Measurements from ENCODE around the gene PRAMEF8.
"Not testable (repeated sequence)": the region's sequence is repeated elsewhere in the genome, so short reads cannot be mapped to it uniquely, and the experiment has no call there.

- not testable (repeated sequence) for TF ChIP-seq POLR2AphosphoS5 (IDR thresholded peaks at IDR 0.05; ENCODE audit: control insufficient read depth, insufficient read depth, low read depth, low read length); CTCF (IDR thresholded peaks at IDR 0.05 in 2 of 3, conservative IDR thresholded peaks at IDR 0.05 in 1 of 3; ENCODE audit: insufficient read depth in 2 of 3, low read depth in 1 of 3, low read length in 3 of 3); E2F4 (CRISPR knock-in tag; IDR thresholded peaks at IDR 0.05; ENCODE audit: low read depth); EP300 (IDR thresholded peaks at IDR 0.05; ENCODE audit: low read length); E2F8 (IDR thresholded peaks at IDR 0.05; ENCODE audit: low read depth, partially characterized antibody)
Observed at GRCh38 chr1:13315281-13315680, 30.3 kb upstream of the PRAMEF8 start, which contains the start of gene PRAMEF15.

All from K562 (cell line).